Activated CD4-positive, alpha-beta T cell treated with anti-CD3 and anti-CD28 coated beads, Interleukin-10, Interleukin-2, amounts not matched to agents 100 ng/mL and 50 ng/mL, durations not matched to agents 16 hours and 8 hours (primary cell): ENCODE measurements around the gene MDM4.

Experiments used
- DNase-seq: peaks from one replicate; pipeline ENCODE4 v3.0.0-alpha.2; 2020

MDM4 gene

DNA sequence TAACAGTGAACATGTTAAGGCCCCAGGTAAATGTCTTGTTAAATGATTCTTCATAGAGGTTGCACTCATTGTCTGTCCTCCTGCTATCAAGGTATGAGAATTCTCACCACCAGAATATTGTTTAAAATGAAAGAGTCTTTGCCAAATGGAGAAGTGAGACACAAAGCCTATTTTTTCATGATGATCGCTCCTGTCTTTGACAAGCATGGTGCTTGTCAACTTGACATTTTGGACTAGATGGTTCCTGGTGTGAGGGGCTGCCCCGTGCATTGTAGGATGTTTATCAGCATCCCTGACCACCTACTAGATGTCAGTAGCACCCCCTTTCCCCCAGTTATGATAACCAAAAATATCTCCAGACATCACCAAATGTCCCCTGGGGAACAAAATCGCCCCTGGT, 65.6 kb downstream of the MDM4 start:
- DNase-seq, result no peak

DNA sequence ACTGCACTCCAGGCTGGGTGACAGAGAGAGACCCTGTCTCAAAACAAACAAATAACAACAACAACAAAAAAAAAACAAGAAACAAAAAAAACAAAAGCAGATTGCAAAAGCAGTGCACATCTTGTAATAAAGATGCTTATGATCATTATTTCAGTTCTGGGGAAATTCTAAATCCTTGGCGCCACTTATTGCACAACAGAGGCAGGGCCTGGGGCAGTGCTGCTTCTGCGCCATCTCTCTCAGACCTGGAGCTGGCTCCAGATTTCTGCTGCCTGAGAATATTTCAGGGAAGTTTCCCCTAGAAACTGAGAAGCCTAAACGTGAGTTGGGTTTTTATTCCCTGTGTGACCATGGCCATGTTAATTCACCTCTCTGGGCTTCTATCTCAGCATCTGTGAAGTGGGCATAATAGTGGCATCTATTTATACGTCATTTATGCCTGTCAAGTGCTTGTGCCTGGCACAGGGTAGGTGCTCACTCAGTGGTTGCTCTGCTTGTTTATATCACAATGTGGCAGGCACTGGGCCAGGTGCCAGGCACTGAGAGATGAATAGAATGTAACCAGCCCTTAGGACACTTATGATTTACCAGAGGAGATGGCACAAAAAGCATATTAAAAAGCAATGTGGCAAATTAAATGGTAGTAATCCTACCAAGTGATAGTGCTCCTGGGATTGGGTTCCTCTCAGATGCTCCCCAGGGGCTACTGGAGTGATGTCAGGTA, 67.9 kb downstream of the MDM4 start:
- DNase-seq, result no peak

DNA sequence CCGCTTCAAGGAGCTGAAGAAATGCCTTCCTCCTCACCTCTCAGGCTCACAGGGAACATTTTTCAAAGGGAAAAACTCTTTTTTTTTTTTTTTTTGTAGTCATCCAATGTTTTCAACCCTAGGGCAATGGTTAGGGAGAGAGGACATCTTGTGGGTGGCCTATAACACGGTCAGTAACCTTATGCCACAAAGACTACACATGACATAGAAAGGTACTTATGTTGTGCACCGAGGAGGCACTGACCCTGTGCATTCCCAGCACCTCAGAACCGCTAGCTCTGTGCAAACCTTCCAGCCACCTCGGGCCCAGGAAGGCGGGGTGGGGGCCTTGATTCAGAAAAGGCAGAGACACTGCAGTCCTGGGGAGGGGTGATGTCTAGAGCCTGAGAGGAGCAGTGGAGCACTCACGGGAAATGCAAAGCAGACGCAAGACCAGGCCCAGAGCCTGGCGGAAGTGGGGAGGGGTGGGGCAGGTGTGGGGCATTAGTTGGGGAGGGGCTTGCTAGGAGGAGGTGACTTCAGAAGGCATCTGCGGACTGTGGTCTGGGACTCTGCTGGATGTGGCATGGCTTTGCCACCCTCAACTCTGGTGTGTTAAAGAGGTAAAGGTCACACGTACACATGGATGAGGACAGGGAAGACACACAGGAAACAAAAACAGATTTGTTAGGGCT, 68.6 kb downstream of the MDM4 start:
- peak; percentile 27 for DNase-seq

DNA sequence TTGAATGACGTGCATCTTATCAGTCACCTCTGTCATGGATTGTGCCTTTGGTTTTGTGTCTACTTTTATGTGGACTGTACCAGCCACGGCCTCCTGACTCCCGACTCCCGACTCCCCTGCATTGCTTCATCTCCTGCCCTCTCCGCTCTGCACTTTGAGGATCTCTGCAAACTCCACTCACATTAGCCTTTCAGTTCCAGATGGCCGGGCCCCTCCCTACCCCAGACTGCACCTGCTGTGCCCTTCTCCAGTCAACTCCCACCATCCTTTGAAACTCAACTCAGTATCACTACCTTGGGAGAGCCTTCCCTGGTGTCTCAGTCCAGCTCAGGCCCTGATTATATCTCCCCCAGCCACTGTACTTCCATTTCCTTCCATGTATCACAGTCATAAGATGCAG, 71.4 kb downstream of the MDM4 start:
- no peak for DNase-seq

DNA sequence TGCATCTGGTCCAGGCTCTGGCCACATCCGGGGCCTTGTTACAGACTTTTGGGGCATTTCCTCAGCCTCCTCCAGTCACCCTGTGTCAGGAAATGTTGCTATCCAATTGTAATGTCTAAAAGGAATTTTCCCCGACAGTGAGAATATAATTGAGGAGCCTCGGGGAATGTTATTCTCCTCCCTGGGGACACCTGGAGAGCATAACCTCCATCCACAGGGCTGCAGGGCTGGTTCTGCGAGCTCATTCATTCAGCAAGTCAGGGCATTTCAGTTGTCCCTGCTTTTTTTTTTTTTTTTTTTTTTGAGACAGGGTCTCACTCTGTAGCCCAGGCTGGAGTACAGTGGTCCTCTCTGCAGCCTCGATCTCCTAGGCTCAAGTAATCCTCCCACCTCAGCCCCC, 72.6 kb downstream of the MDM4 start:
- DNase-seq, result no peak

DNA sequence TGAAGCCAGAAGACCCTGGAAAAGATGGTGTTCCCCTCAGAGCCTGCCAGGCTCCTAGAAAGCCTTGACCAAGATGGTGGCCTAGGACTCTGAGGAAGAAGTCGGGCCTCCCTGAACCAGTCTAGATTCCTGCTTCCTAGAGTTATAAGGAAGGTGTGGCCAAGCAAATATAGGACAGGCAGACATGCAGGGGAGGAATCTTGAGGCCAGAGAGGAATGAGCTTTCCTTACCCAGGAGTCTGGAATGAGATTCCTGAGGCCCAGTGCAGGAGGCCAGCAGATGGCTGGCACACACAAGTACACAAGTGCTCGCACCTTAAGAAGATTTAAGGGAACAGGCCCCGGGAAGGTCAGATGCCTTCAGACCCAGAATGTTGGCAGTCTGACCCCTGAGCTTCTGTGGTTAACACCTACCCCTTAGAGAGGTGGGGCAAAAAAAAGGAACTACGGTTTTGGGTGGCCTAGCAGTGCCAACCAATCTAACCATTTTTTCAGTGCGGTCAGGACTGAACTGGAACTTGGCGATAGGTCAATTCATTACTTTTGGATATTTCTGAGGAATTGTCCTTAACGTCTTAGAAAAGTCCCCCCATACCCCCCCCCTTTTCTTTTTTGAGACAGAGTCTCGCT, 73.3 kb downstream of the MDM4 start:
- DNase-seq, result no peak

DNA sequence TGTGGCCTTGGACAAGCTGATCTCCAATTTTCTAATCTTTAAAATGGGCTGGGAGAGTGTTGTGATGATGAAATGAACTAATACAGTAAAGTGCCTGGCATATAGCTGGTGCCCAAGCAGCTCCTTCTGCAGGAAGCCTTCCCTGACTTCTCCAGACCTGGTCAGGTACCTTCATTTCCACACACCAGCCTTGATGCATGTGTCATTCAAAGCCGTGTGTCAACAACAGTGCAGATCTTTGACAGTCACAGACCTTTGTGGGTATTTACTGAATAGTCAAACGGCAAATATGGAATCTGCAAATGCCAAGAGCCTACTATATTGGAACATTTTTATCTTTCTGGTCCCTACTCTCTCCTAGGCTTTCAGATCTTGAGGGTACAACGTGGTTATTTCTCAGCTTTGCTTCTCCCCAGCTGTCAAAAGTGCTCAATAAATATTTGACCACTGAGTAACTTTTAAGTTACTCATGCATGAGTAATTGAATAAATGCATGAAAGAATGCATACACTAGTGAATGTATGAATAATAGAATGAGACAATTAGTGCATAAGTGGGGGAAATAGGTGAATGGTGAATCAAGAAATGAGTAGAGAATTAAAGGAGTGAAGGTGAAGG, 75.4 kb downstream of the MDM4 start:
- no peak for DNase-seq

DNA sequence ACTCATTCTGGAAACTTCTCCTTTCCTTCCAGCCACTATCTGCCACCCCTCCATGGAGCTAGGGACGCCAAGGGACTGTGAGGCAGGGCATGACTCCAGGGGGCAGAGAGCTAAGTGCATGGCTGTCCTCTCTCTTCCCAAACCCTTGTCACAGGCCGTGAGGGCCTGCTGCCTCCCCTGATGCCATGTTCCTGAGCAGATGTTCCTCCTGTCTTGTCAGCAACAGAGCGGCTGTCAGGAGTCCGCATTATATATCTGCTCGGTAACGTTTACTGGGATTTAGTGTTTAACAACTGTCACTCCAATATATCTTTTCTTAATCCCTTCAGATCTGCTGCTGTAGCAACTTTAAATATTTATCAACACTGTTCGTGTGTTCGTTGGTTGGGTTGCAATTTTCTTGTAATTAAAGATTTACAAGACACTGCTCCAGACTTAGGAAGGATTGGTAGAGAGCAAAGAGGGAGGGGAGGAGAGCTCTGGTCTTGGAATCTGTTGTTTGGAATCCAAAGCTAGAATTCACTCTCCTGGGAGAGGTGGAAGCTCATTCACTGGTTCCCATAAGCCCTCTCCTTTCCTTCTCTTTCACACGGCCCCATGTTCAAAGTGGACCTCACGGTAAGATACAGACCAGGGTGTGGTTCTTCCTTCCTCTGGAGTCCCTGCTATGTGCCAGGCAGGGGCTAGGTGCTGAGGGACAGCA, 76.2 kb downstream of the MDM4 start:
- DNase-seq, result no peak

DNA sequence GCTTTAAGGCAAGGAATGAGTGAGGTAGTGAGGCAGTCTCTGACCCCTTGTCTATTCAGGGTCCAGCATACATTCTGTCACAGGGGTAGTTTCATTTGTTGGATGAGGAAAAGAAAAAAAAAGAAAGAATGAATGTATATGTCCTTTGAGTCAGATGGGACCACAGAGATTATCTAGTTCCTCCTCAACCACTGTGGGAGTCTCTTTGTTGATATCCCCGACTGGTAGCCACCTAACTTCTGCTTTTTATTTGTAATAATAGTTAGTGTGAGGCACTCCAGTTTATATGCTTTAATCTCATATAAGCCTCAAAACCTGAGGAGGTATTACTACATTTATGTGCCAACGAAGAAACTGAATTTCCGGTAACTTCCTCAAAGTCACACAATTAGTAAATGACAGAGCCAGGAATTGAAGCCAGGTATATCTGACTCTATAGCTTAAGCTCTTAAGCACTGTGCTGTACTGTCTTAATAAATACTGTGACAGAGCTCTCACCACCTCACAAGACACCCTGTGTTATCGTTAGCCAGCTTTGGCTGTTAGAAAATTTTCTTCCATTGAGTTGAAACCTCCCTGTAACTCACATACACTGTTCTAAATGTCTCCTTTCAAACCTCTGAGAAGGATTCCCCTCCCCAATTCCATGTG, 82.2 kb downstream of the MDM4 start:
- no peak for DNase-seq

DNA sequence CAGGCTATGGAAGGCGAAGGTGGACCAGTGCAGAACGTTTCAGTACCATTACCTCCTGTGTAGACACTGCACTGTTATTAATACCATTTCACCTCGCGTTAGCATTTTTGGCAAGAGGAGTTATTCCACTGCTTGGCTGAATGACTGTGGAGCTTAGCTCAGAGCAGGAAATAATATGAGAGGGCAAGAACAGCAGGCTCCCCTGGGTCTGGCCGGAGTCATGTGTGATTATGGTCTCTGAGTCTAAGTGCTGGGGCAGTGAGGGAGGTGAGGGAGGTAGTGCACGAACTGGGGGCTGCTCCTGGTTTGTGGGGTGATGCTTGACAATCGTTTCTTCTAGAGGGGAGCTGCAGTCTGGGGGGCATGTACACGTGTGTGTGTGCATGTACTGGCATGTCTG, 82.9 kb downstream of the MDM4 start:
- DNase-seq, result no peak

DNA sequence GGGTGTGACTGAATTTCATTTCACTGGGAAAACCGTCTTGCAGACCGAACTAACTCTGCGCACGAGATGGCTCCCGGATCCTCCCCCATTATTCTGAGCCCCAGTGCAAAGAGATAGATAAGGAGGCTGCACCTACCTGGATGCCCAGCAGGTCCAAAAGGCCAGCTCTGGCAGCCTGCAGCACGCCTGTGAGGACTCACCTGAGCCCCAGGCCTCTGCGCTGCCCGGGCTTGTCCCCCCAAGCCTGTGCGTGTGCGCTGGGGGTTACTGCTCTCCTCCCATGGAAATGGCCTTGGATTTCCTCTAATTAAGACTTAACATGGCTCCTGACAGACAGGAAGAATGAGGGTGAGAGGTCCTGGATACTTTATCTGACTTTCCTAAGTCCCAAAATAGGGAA, 83.4 kb downstream of the MDM4 start:
- DNase-seq, result no peak

DNA sequence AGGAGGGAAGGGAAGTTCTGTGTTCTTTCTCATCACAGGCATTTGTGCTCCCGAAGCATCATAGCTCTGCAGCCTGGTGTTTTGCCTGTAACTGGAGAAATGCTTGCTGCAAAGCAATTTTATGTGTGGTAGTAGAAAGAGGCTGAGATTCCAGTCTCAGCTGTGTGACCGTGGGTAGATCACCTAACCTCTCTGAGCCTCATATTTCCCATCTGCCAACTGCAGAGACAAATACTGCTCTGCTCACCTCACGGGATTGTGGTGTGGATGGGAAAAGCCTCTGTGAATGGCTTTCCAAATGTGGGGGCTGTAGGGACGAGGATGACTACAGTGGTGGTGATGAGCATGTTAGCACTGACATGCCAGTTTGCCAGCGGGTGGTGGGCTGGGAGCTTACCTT, 84.0 kb downstream of the MDM4 start:
- no peak for DNase-seq

DNA sequence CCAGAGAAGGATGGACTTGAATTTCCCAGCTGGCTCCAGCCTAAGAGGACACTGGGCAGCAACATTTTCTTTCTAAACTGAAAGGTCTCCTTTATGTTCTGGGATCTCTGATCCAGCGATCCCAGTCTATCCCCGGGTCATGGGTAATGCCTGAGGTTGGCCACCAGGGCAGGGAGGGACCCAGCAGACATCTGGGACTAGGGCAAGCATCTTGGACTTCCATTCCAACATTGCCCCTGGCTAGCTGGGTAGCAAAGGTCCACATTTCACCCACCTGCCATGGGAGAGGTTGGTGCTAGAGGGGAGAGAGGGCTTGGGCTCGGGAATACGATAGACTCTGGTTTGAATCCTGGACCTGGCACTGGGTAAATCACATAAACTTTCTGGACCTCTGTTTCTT, 84.8 kb downstream of the MDM4 start:
- DNase-seq, result no peak

DNA sequence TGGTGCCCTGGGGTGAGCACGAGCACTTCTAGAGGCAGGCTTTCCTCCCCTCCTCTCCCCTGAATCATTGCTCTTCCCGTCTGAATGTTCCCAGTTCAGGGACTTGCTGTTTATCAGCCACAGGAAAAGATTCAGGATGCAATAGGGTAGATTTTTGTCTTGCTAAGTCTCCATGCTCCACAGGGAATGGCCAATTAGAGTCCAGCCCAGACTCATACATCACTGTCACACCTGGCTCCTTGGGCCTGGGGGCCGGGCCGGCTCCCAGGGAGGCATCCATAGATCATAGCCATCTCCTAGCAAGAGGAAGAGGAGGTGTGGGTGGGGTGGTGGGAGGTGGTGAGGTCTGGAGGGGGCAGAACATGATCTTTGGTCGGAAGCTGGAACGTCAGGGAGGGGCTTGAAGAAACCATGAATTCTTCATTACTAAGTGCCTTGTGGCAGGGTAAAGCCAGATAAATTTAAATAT, 85.9 kb downstream of the MDM4 start:
- DNase-seq, result no peak

DNA sequence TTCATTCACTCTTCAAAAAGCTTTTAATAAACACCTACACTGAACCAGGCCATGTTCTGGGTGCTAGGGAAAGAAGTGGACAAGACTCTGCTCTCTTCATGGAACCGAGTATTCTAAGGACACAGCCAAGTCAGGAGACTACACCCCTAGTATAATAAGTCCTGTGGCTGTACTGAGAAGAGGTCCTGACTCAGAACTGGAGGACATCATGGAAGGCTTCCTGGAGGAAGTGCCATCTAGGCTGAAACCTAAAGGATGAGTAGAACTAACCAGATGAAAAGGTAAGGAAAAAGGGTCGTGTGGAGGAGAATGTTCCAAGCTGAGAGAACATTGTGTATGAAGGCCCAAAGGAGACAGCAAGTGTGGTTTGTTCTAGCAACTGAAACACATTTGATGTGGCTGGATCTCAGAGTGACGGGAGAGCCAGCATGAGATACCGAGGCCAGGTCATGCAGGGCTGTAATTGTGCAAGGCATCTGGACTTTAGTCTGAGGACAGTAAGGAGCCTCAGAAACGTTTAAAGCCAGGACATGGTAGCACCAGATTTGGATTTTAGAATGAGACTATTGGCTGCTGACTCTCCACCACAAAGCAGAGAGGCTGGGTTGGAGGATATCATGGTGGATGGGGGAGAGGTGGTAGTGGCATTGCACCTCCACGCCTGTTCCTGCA, 86.8 kb downstream of the MDM4 start:
- no peak for DNase-seq

DNA sequence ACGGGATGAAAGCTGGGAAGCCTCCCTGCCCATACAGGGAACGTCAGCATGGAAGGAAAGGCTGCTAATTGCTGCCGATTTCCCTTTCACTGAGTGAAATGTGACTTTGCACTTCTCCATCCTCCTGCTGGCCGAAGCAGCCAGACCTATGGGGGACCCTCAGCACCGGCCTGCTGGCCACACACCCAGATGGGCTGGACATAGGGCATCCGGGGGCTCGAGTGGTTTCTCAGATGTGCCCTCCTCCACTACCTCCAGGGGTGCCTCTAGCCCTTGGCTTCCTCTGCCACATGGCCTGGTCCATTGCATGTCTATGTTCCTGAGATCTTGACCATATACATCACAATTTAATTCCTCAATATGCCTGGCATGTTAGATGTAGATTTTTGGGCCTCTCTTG, 89.6 kb downstream of the MDM4 start:
- DNase-seq, result no peak
